Activated T-helper 2 cell treated with anti-CD3 and anti-CD28 coated beads, Interferon-gamma antibody, Interleukin-2, Interleukin-4, amounts not matched to agents 10 μg/mL and 5 μg/mL and 100 μg/mL, durations not matched to agents 14 hours and 24 hours and 36 hours (primary cell): ENCODE measurements around the gene CNTN4. TPM values are rescaled to one million over a fixed set of nuclear protein-coding genes. Genes with fewer than 3 reads are reported as not detected.

Source experiments
- DNase-seq: peaks from one replicate; pipeline ENCODE4 v3.0.0; 2021; ENCODE audit warnings: low spot score
- H3K27ac Mint-ChIP-seq: one replicate; pipeline ENCODE4 v1.8.0; 2021; ENCODE audit warnings: mixed read lengths
- H3K27me3 Mint-ChIP-seq: one replicate; pipeline ENCODE4 v1.8.0; 2021; ENCODE audit warnings: low read depth, mixed read lengths
- H3K36me3 Mint-ChIP-seq: one replicate; pipeline ENCODE4 v1.8.0; 2021; ENCODE audit warnings: low read depth, mixed read lengths
- H3K4me1 Mint-ChIP-seq: one replicate; pipeline ENCODE4 v1.8.0; 2021; ENCODE audit warnings: low read depth, mixed read lengths
- H3K4me3 Mint-ChIP-seq: one replicate; pipeline ENCODE4 v1.8.0; 2021; ENCODE audit warnings: low read depth, mild to moderate bottlenecking, moderate library complexity, mixed read lengths
- H3K9me3 Mint-ChIP-seq: one replicate; pipeline ENCODE4 v1.8.0; 2021; ENCODE audit warnings: mixed read lengths
- intact Hi-C: fragments of 100-400 bp; cut with micrococcal nuclease; formaldehyde crosslinking; loops from one replicate; pipeline ENCODE4 v1.15.1; 2023
- total RNA-seq: library from RNA; stranded (reverse); gene quantifications from 2 replicates; pipeline ENCODE4 v1.2.3, GENCODE V29; 2022

Gene CNTN4
- total RNA-seq, 1 donor from 2014 or later: not detected

DNA sequence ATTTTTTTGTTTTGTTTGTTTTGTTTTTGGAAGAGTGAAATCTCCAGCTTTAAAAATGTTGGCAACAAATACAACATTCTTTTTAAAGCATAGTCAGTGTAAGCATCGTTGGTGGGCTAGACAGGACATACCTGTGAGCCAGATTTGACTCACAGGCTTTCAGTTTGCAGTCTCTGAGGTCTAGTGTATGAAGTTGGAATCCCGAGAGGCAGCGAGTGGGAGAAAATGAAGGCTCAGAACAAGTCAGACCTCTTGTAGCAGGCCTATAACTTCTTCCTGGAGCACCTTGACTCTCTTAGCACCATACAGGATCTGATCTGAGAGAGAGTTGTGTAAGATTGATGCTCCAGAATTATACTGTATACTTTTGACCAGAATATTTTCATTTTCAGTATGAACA, 60.2 kb downstream of the CNTN4 start:
- Mint-ChIP-seq H3K9me3 (no peaks in the 10 kb centered on the region), H3K36me3 (no peaks in the 10 kb centered on the region), H3K27me3 (no peaks in the 10 kb centered on the region), H3K4me3 (no peak overlapping the region), H3K4me1 (no peaks in the 10 kb centered on the region), H3K27ac (no peak overlapping the region)
- intact Hi-C loops: no loop called here
- DNase-seq: no peak

GRCh38 chr3:2166552-2166951, 67.9 kb downstream of the CNTN4 start:
- Mint-ChIP-seq H3K27me3 (no peaks in the 10 kb centered on the region), H3K27ac (no peak overlapping the region), H3K4me1 (no peaks in the 10 kb centered on the region), H3K36me3 (no peaks in the 10 kb centered on the region), H3K4me3 (no peak overlapping the region), H3K9me3 (no peaks in the 10 kb centered on the region)
- DNase-seq: no peak
- intact Hi-C loops: no loop called here

GRCh38 chr3:2172561-2173171, 74.0 kb downstream of the CNTN4 start:
- Mint-ChIP-seq H3K9me3 (no peaks in the 10 kb centered on the region), H3K27me3 (no peaks in the 10 kb centered on the region), H3K27ac (no peak overlapping the region), H3K36me3 (no peaks in the 10 kb centered on the region), H3K4me3 (no peak overlapping the region), H3K4me1 (no peaks in the 10 kb centered on the region)
- intact Hi-C loops: no loop called here
- no peak for DNase-seq

DNA sequence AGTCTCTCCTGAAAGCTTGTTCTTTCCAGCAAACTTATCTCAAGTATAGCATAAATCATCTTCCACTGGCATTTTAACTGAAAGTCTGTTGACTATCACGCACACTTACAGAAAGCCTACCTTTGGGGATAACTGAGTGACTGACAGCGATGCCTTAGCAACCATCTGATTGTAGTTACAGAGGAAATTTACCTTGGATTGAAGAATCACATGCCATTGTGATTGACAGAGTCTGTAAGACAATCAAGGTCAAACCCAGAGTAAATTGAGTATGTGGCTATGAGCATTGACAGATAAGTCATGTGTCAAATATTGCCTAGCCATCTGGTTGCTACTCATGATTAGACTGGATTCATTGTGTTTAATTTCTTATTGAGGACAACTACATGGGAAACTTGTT, 82.0 kb downstream of the CNTN4 start:
- Mint-ChIP-seq H3K36me3 (no peaks in the 10 kb centered on the region), H3K27ac (no peak overlapping the region), H3K27me3 (no peaks in the 10 kb centered on the region), H3K9me3 (peaks cover 3% of the 10 kb centered on the region), H3K4me1 (no peaks in the 10 kb centered on the region), H3K4me3 (no peak overlapping the region)
- intact Hi-C loops: no loop called here
- DNase-seq: no peak

GRCh38 chr3:2198776-2199279, 100.2 kb downstream of the CNTN4 start:
- Mint-ChIP-seq H3K27me3 (no peaks in the 10 kb centered on the region), H3K9me3 (no peaks in the 10 kb centered on the region), H3K4me1 (no peaks in the 10 kb centered on the region), H3K4me3 (no peak overlapping the region), H3K36me3 (no peaks in the 10 kb centered on the region), H3K27ac (no peak overlapping the region)
- intact Hi-C loops: no loop called here
- no peak for DNase-seq

- Mint-ChIP-seq H3K9me3 (no peaks in the 10 kb centered on the region), H3K36me3 (no peaks in the 10 kb centered on the region), H3K4me3 (no peak overlapping the region), H3K27ac (no peak overlapping the region), H3K27me3 (no peaks in the 10 kb centered on the region), H3K4me1 (no peaks in the 10 kb centered on the region)
- intact Hi-C loops: no loop called here
- no peak for DNase-seq
Observed at GRCh38 chr3:2204054-2204453, 105.4 kb downstream of the CNTN4 start.

- Mint-ChIP-seq H3K27ac (no peak overlapping the region), H3K4me3 (no peak overlapping the region), H3K36me3 (no peaks in the 10 kb centered on the region), H3K9me3 (no peaks in the 10 kb centered on the region), H3K4me1 (no peaks in the 10 kb centered on the region), H3K27me3 (no peaks in the 10 kb centered on the region)
- intact Hi-C loops: no loop called here
- DNase-seq: no peak
Observed at GRCh38 chr3:2205692-2206091, 107.0 kb downstream of the CNTN4 start.

- H3K27me3 Mint-ChIP-seq: no peaks in the 10 kb centered on the region
- H3K9me3 Mint-ChIP-seq: no peaks in the 10 kb centered on the region
- H3K4me3 Mint-ChIP-seq: no peak overlapping the region
- H3K36me3 Mint-ChIP-seq: no peaks in the 10 kb centered on the region
- no peaks in the 10 kb centered on the region for H3K4me1 Mint-ChIP-seq
- intact Hi-C loops: no loop called here
- no peak overlapping the region for H3K27ac Mint-ChIP-seq
- DNase-seq: no peak
Observed at GRCh38 chr3:2206536-2206935, 107.9 kb downstream of the CNTN4 start.

DNA sequence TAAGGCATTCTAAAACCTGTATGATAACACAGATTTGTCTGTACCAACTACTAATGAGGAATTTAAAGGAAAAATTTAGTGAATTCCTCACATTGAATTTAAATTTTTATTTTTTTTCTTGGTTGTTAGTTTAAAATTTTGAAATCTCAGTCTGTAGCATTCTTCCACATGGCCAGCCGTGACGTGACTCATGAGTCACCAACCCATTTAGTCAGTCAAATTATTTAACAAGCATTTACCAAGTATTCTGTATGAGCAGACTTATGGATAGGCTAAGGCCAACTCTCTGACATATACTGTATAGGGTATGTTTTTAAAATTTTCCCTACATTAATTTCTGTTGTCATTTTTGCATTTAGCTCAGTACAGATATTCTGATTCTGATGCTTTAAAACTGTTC, 112.9 kb downstream of the CNTN4 start:
- DNase-seq: no peak
- no peaks in the 10 kb centered on the region for H3K9me3 Mint-ChIP-seq
- intact Hi-C loops: no loop called here
- no peak overlapping the region for H3K4me3 Mint-ChIP-seq
- no peaks in the 10 kb centered on the region for H3K4me1 Mint-ChIP-seq
- no peaks in the 10 kb centered on the region for H3K27me3 Mint-ChIP-seq
- H3K36me3 Mint-ChIP-seq: no peaks in the 10 kb centered on the region
- H3K27ac Mint-ChIP-seq: no peak overlapping the region

DNA sequence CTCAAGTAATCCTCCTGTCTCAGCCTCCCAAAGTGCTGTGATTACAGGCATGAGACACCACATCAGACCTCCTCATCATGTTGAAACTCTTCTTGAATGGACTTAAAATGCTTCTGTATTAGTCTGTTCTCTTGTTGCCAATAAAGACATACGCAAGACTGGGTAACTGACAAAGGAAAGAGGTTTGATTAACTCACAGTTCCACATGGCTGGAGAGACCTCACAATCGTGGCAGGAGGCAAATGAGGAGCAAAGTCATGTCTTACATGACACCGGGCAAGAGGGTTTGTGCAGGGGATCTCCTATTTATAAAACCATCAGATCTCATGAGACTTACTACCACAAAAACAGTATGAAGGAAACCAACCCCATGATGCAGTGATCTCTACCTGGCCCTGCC, 113.5 kb downstream of the CNTN4 start:
- no peaks in the 10 kb centered on the region for H3K9me3 Mint-ChIP-seq
- H3K4me3 Mint-ChIP-seq: no peak overlapping the region
- H3K27ac Mint-ChIP-seq: no peak overlapping the region
- no peaks in the 10 kb centered on the region for H3K4me1 Mint-ChIP-seq
- H3K36me3 Mint-ChIP-seq: no peaks in the 10 kb centered on the region
- DNase-seq: no peak
- no peaks in the 10 kb centered on the region for H3K27me3 Mint-ChIP-seq
- intact Hi-C loops: no loop called here

- Mint-ChIP-seq H3K4me3 (no peak overlapping the region), H3K27me3 (no peaks in the 10 kb centered on the region), H3K36me3 (no peaks in the 10 kb centered on the region), H3K27ac (no peak overlapping the region), H3K9me3 (peaks cover 4% of the 10 kb centered on the region), H3K4me1 (no peaks in the 10 kb centered on the region)
- intact Hi-C loops: no loop called here
- no peak for DNase-seq
Observed at GRCh38 chr3:2218375-2218774, 119.7 kb downstream of the CNTN4 start.

- intact Hi-C loops: no loop called here
Observed at GRCh38 chr3:2218816-2219215, 120.2 kb downstream of the CNTN4 start.

DNA sequence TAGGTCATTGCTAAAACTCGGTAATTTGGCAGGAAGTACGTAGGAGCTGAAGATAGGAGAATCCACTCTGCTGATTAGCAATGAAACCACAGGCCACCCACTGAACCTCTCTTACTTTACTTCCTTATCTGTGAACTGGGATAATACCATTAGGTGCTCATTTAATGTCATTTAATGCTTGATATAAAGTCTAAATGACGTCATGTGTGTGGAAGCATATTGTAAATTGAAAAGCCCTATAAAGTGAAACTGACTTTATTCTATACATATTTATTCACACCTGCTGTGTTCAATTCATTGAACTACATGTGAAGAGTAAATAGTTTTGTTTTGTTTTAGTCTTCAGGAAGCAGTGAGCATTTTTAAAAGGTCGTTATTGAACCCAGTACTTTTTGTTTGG, 137.5 kb downstream of the CNTN4 start:
- Mint-ChIP-seq H3K36me3 (no peaks in the 10 kb centered on the region), H3K27me3 (no peaks in the 10 kb centered on the region), H3K4me3 (no peak overlapping the region), H3K9me3 (no peaks in the 10 kb centered on the region), H3K27ac (no peak overlapping the region), H3K4me1 (no peaks in the 10 kb centered on the region)
- intact Hi-C loops: no loop called here
- no peak for DNase-seq

More at GRCh38 chr3:2218816-2219215, 120.2 kb downstream of the CNTN4 start:
- no peak overlapping the region for H3K27ac Mint-ChIP-seq
- H3K4me3 Mint-ChIP-seq: no peak overlapping the region
- peaks cover 4% of the 10 kb centered on the region for H3K9me3 Mint-ChIP-seq
- H3K4me1 Mint-ChIP-seq: no peaks in the 10 kb centered on the region
- no peak for DNase-seq
- H3K36me3 Mint-ChIP-seq: no peaks in the 10 kb centered on the region
- H3K27me3 Mint-ChIP-seq: no peaks in the 10 kb centered on the region

- Mint-ChIP-seq H3K27me3 (no peaks in the 10 kb centered on the region), H3K4me1 (no peaks in the 10 kb centered on the region), H3K9me3 (peaks cover 3% of the 10 kb centered on the region), H3K36me3 (no peaks in the 10 kb centered on the region), H3K4me3 (no peak overlapping the region), H3K27ac (no peak overlapping the region)
- DNase-seq: no peak
- intact Hi-C loops: no loop called here
Observed at GRCh38 chr3:2244137-2244536, 145.5 kb downstream of the CNTN4 start.
